Left lung (tissue), 10 donors: ENCODE data around the gene IBTK. TPM values are rescaled to one million over a fixed set of nuclear protein-coding genes. Genes with fewer than 3 reads are reported as not detected.

Source experiments
- ATAC-seq: fragments of 200-7000 bp; cut with Tn5 transposase; one replicate; pipeline ENCODE4 v1.9.1; 2020; ENCODE audit warnings: moderate library complexity
- DNase-seq, 4 donors: peaks; one replicate each; pipeline ENCODE4 v3.0.0-alpha.2; 2013 to 2020
- H3K27ac ChIP-seq, 2 donors: fragments of 200-600 bp; sonication (generic) in 1 of 2; one replicate each; pipeline versions ENCODE4 v1.5.0 to v1.8.0; 2020 to 2021
- H3K27me3 ChIP-seq, 2 donors: fragments of 200-600 bp; sonication (generic) in 1 of 2; one replicate each; pipeline versions ENCODE4 v1.5.0 to v1.8.0; 2020 to 2021
- H3K36me3 ChIP-seq, 2 donors: fragments of 200-600 bp; sonication (generic) in 1 of 2; one replicate each; pipeline versions ENCODE4 v1.5.0 to v1.8.0; 2020 to 2021
- H3K4me1 ChIP-seq, 2 donors: fragments of 200-600 bp; one replicate each; pipeline ENCODE4 v1.8.0; 2021
- H3K4me3 ChIP-seq, 2 donors: fragments of 200-600 bp; sonication (generic) in 1 of 2; one replicate each; pipeline versions ENCODE4 v1.5.0 to v1.8.0; 2020 to 2021; ENCODE audit warnings: mild to moderate bottlenecking in 1 of 2
- H3K9me3 ChIP-seq, 2 donors: fragments of 200-600 bp; sonication (generic) in 1 of 2; one replicate each; pipeline versions ENCODE4 v1.5.0 to v1.8.0; 2020 to 2021
- intact Hi-C, 2 donors: fragments of 100-400 bp; cut with DNase I; formaldehyde crosslinking; loops; one replicate each; pipeline versions ENCODE4 v1.11.2 to v1.14.2; 2022
- polyA plus RNA-seq, 6 donors: library from polyadenylated mRNA; unstranded; fragments of 120-200 nt; gene quantifications; one replicate each; pipeline ENCODE4 v1.2.1, GENCODE V29; 2013; ENCODE audit not compliant: insufficient read length in 6 of 6
- total RNA-seq, 2 donors: library from RNA; stranded (reverse); fragmentation: NEBNext Ultra II Directional; extraction: Animal tissue kit (Norgen Biotek cat#: 25700); gene quantifications; one replicate each; pipeline ENCODE4 v1.2.1, GENCODE V29; 2021
- TF ChIP-seq, protein P1 (sequence below), 2 donors: fragments of 200-600 bp; sonication (generic) in 1 of 2; IDR thresholded peaks; one replicate each; pipeline versions ENCODE4 v1.5.0 to v1.8.0; 2021; ENCODE audit warnings: antibody characterized with exemption in 2 of 2
- donor health status: DM: no; HTN: yes; CAD: no.
- donor health status: DM: no; HTN: no; CAD: no.

IBTK gene
- total and polyA plus RNA-seq, 8 donors = 34.9 to 46.8 (median 42.8) TPM

GRCh38 chr6:82246370-82246769 lies 1.2 kb downstream of the IBTK start:
- peaks cover 25 to 45% of the 10 kb centered on the region in 2 donors for H3K4me1 ChIP-seq
- intact Hi-C loops = no loop called here
- peak overlapping the region; percentile 64 to 72 for H3K4me3 ChIP-seq
- peaks cover 0 to 4% of the 10 kb centered on the region in 2 donors for H3K36me3 ChIP-seq
- DNase-seq = no peak
- H3K27ac ChIP-seq = peak overlapping the region; percentile 93 to 95
- TF ChIP-seq, protein P1, sequence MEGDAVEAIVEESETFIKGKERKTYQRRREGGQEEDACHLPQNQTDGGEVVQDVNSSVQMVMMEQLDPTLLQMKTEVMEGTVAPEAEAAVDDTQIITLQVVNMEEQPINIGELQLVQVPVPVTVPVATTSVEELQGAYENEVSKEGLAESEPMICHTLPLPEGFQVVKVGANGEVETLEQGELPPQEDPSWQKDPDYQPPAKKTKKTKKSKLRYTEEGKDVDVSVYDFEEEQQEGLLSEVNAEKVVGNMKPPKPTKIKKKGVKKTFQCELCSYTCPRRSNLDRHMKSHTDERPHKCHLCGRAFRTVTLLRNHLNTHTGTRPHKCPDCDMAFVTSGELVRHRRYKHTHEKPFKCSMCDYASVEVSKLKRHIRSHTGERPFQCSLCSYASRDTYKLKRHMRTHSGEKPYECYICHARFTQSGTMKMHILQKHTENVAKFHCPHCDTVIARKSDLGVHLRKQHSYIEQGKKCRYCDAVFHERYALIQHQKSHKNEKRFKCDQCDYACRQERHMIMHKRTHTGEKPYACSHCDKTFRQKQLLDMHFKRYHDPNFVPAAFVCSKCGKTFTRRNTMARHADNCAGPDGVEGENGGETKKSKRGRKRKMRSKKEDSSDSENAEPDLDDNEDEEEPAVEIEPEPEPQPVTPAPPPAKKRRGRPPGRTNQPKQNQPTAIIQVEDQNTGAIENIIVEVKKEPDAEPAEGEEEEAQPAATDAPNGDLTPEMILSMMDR (IDR thresholded peaks at IDR 0.05) = no peak
- no peak for ATAC-seq
- H3K27me3 ChIP-seq = no peaks in the 10 kb centered on the region
- H3K9me3 ChIP-seq = no peaks in the 10 kb centered on the region

DNA sequence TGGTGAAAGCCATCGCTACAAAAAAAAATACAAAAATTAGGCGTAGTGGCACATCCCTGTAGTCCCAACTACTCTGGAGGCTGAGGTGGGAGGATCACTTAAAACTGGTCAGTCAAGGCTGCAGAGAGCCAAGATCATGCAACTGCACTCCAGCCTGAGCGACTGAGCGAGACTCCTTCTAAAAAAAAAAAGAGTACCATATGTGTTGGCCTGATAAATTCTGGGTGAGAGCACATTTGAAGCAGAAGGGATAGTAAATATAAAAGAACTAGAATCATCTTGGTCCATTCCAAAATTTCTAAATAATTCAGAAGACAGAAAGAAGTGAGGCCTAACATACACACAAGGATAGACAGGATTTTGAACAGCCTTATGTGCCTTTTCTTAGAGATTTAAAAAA lies 2.2 kb downstream of the IBTK start:
- H3K27me3 ChIP-seq = no peaks in the 10 kb centered on the region
- peaks cover 25 to 45% of the 10 kb centered on the region in 2 donors for H3K4me1 ChIP-seq
- TF ChIP-seq, protein P1 (IDR thresholded peaks at IDR 0.05) = no peak
- H3K4me3 ChIP-seq = no peak overlapping the region
- no peaks in the 10 kb centered on the region for H3K9me3 ChIP-seq
- ATAC-seq (no peak), DNase-seq (no peak)
- peaks cover 0 to 4% of the 10 kb centered on the region in 2 donors for H3K36me3 ChIP-seq
- H3K27ac ChIP-seq = no peak overlapping the region
- intact Hi-C loops = no loop called here

GRCh38 chr6:82243884-82244283 lies 3.7 kb downstream of the IBTK start:
- no peak for ATAC-seq

DNA sequence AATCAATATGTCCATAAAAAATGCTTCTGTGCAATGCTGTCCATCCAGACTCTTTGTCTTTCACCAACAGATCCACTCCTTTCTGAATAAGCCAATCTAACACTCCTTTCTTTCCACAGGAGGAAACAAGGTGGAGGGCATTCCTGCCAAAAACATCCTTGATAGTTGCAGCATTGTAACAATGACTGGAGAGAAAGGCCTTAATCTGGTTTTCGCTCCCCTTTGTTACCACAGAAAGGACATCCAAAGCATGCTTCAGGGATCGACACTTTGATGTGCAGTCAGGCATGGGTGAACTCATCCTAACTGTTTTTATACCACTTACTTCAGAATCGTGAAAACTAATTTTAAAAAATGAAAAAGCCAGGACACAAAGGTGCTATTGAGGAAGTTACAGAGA lies 7.4 kb downstream of the IBTK start:
- no peak for ATAC-seq
- TF ChIP-seq, protein P1 (IDR thresholded peaks at IDR 0.05) = no peak
- Histone ChIP-seq H3K27ac (no peak overlapping the region), H3K4me3 (no peak overlapping the region), H3K4me1 (peaks cover 8 to 21% of the 10 kb centered on the region in 2 donors), H3K9me3 (no peaks in the 10 kb centered on the region), H3K27me3 (no peaks in the 10 kb centered on the region), H3K36me3 (peaks cover 0 to 38% of the 10 kb centered on the region in 2 donors)
- intact Hi-C loops = no loop called here
- no peak for DNase-seq

More at GRCh38 chr6:82243884-82244283, 3.7 kb downstream of the IBTK start:
- no peaks in the 10 kb centered on the region for H3K9me3 ChIP-seq
- no peak overlapping the region for H3K27ac ChIP-seq
- TF ChIP-seq, protein P1 (IDR thresholded peaks at IDR 0.05) = no peak
- no peak for DNase-seq
- H3K4me1 ChIP-seq = peaks cover 25 to 45% of the 10 kb centered on the region in 2 donors
- no peak overlapping the region for H3K4me3 ChIP-seq
- intact Hi-C loops = no loop called here
- H3K27me3 ChIP-seq = no peaks in the 10 kb centered on the region
- H3K36me3 ChIP-seq = peaks cover 0 to 16% of the 10 kb centered on the region in 2 donors

DNA sequence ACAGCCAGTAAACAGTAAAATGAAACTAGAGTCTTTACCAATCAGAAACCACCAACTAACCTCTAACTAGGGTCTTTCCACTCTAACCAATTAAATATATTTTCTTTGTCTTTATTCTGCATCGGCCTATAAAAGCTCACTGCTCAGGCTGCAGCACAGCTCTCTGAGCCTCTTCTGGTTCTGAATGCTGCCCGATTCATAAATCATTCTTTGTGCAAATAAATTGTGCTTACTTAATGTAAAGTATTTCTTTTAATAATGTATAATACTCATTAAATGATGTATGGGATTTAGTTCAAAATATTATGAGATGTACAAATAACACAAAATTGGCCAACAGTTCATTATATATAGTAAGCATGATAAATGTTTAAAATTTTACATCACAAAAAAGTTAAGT lies 7.9 kb downstream of the IBTK start:
- peaks cover 2 to 15% of the 10 kb centered on the region in 2 donors for H3K4me1 ChIP-seq
- intact Hi-C loops = no loop called here
- H3K27ac ChIP-seq = no peak overlapping the region
- ATAC-seq = no peak
- TF ChIP-seq, protein P1 (IDR thresholded peaks at IDR 0.05) = no peak
- no peaks in the 10 kb centered on the region for H3K27me3 ChIP-seq
- peaks cover 0 to 40% of the 10 kb centered on the region in 2 donors for H3K36me3 ChIP-seq
- H3K9me3 ChIP-seq = no peaks in the 10 kb centered on the region
- H3K4me3 ChIP-seq = no peak overlapping the region
- DNase-seq = no peak
